Esophagus squamous epithelium (tissue), 4 donors: ENCODE data around the gene KRT24.

Experiments
- POLR2A ChIP-seq, 4 donors: fragments of 450-650 bp; IDR thresholded peaks; one replicate each; pipeline ENCODE4 v1.6.1; 2017; ENCODE audit warnings: antibody characterized with exemption in 4 of 4, mild to moderate bottlenecking in 4 of 4, moderate library complexity in 3 of 4
- TF ChIP-seq, protein P1 (sequence below), 6 experiments: fragments of 450-650 bp in 4 of 6; fragments of 200-600 bp in 2 of 6; sonication (generic) in 2 of 6; IDR thresholded peaks; one replicate each; pipeline ENCODE4 v1.5.1; 2016 to 2019; ENCODE audit warnings: antibody characterized with exemption in 6 of 6, mild to moderate bottlenecking in 4 of 6, moderate library complexity in 4 of 6

DNA sequence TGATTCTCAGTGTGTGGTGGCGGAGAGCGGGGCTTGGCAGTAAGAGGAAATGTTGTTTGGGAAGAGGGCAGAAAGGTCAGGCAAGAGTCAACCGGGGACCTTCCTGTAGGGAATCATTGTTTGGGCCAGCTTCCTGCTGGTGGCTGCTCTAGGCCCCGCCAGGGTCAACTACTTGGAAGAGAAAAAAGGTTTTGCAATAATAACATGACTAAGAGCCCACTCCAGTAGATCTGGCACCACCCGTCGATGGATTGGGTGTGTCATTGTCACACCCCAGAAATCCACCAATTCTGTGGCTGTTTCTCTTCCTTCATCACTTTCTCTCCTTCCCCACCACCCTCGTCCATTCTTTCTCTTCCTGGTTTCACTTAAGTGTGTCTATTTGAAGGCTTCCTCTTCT, 4.2 kb upstream of the KRT24 start:
- TF ChIP-seq, protein P1, sequence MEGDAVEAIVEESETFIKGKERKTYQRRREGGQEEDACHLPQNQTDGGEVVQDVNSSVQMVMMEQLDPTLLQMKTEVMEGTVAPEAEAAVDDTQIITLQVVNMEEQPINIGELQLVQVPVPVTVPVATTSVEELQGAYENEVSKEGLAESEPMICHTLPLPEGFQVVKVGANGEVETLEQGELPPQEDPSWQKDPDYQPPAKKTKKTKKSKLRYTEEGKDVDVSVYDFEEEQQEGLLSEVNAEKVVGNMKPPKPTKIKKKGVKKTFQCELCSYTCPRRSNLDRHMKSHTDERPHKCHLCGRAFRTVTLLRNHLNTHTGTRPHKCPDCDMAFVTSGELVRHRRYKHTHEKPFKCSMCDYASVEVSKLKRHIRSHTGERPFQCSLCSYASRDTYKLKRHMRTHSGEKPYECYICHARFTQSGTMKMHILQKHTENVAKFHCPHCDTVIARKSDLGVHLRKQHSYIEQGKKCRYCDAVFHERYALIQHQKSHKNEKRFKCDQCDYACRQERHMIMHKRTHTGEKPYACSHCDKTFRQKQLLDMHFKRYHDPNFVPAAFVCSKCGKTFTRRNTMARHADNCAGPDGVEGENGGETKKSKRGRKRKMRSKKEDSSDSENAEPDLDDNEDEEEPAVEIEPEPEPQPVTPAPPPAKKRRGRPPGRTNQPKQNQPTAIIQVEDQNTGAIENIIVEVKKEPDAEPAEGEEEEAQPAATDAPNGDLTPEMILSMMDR (IDR thresholded peaks at IDR 0.05): no peak
- TF ChIP-seq POLR2A (IDR thresholded peaks at IDR 0.05): no peak
